Activated T-cell treated with anti-CD3 and anti-CD28 coated beads, Interleukin-2, amount 50 U/mL, for 48 hours (primary cell): ENCODE results near the gene RALB.
"Not testable (repeated sequence)": the region's sequence is repeated elsewhere in the genome, so short reads cannot be mapped to it uniquely, and the experiment has no call there.

Experiments used
- DNase-seq, 2 experiments: peaks; one replicate each; pipeline ENCODE4 v3.0.0-alpha.2; 2020

RALB gene

GRCh38 chr2:120299561-120299960 lies 46.9 kb downstream of the RALB start:
- peak in 1 of 2 experiments; percentile 7 for DNase-seq

DNA sequence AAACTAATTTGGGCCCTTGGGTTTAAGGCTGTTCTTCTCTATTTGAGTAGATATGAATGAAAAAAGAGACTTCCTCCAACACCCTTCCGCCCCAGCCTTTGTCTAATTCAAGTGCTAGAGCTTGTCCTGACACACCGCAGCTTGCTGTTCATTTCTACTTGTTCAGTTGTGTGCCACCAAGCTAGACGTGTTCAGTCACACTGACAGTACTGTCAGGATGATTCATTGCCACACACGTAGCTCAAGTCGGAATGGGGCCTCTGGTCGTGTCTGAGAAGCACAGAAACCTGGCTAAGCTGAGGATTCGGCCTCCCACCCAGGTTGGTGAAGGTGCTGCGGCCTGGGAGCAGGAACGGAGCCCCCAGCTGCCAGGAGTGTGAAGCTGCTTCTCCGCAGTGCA lies 47.7 kb downstream of the RALB start:
- DNase-seq = peak in 1 of 2 experiments; percentile 4

GRCh38 chr2:120301284-120301683 lies 48.6 kb downstream of the RALB start:
- peak in 1 of 2 experiments; percentile 1 for DNase-seq

DNA sequence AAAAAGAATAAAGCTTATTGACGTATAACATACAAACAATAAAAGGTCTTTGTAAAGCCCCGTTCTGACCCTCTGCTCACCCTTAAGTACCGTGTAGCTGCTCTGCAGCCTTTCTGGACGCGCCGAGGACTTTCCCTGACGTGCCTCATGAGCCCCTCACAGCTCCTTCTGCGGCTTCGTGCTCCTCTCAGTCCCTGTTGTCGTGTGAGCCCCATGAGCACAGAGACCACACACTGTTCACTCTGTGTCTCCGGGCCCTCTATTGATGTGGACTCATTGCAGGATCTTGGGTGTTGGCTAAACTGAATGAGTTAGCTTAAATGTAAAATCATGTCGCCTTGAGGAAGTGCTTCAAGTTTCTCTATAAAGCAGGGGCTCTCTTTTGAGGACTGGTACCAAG lies 49.6 kb downstream of the RALB start:
- no peak for DNase-seq

DNA sequence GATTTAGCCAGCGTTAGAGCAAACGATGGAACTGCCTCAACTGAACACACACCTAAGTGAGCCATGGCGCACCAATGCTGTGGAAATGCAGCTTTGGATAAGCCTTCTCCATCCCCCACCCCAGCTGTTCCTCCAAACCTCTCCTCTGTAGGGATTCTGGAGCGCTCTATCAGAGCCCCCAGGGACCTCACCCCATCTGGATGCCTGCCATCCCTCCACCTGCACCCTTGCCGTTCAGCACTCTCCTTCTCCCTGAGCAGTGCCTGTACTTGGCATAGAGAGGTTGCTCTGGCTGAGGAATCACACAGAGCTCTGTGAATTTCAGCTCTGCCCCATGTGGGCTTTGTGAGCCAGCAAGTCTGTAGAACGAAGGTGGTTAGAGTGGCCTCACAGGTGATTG lies 50.5 kb downstream of the RALB start:
- no peak for DNase-seq

GRCh38 chr2:120305296-120305695 lies 52.6 kb downstream of the RALB start:
- DNase-seq = no peak

GRCh38 chr2:120305937-120306490 lies 53.4 kb downstream of the RALB start:
- no peak for DNase-seq

DNA sequence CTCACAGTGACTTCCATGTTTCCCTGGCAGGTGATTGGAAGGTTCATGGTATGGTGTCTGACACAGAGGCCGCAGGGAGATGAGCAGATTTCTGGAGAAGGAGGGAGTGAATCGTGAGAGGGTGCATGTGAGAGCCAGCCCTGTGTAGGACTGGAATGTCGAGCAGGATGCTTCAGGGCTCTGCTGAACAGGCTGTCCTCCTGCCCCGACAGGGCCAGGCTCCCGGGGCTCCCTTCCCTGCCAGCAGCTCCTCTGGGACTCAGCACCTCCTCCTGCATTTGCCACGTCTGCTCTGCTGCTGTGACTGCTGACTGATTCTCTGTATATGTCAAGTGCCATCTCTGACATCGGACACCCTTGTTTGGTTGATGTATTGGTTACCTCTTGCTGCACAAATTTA lies 54.8 kb downstream of the RALB start:
- no peak for DNase-seq

- DNase-seq = no peak
Measured at GRCh38 chr2:120308038-120308910, 55.6 kb downstream of the RALB start.

GRCh38 chr2:120310136-120310535 lies 57.5 kb downstream of the RALB start:
- DNase-seq = no peak

GRCh38 chr2:120310841-120311240 lies 58.2 kb downstream of the RALB start:
- DNase-seq = not testable (repeated sequence)

- no peak for DNase-seq
Measured at GRCh38 chr2:120312076-120312475, 59.4 kb downstream of the RALB start.

DNA sequence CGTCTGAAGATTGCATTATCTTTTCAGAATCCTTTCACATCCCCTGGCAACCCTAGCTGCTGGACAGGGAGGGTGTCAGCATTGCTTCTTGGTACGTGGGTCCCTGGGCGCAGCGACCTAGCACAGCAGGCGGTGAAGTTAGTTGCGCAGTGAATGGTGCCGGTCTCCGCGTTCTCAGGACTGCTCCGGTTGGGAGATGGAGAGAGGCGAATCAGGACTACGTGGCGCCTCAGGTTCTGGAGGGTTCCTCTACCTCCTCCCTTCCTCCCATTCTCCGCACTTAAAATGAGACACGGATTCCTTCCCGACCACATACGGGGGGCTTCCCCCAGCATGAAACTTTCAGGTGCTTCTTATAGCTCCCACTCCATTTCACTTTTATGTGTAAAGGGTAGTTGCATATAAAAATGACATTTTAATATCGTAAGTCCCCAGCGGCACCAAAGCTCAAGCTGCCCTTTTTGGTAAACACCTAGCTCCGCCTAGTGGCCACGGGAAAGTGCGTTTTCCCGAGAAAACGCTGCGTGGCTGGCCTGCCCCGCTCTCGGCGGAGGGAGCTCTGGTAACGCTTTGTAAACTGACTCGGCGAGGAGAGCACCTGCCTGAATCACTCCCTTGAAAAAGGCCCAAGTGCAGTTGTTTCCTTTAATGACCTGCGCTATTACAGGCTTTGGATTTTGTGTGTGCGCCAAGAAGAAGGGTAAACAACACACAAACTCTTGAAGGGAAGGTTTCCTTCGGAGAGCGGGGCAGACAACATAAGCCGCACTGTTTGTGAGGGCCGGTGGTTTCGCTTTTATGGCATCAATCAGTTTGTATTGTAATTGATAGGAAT lies 60.4 kb downstream of the RALB start:
- peak; percentile 89 for DNase-seq

DNA sequence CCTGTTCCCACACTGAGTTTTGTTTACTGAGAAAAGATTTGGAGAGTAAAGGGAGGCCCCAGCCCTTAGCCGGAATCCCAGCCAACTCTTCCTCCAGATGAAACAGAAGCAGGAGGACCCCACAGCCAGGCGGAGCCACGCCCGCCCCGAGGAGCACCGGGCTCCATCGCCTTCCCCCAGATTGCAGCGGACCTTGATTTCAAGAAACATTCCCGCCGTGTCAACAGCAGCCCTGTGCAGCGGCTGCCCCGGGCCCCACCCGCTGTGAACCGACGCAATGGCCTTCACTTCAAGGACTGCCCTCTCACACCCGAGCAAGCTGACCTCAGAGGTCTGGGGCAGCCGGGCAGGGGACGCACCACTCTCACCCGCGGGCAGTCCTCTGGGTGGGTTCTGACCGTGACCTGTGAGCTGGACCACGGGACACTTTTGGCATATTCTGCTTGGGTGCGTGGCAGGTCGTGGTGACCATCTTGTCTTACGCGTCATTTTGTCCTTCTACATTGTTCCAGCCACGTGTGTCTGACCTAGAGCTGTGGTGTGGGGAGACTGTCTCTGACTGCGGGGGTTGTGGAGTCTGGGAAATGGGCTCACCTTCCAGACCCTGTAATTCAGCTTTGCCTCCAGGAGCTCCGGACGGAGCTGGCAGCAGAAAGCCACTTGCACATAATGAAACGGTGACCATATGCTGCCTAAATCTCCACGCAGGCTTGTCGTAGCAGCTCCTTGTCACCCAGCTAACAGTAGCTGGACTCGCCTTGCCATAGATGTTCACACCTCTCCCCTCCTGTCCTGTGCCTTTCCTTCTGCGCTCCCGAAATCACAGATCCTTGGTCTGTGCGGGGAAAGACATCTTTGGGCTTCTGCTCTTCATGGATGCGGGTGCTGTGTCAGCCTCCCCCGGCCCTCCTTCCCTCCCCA lies 61.3 kb downstream of the RALB start:
- DNase-seq = peak in 1 of 2 experiments; percentile 23

DNA sequence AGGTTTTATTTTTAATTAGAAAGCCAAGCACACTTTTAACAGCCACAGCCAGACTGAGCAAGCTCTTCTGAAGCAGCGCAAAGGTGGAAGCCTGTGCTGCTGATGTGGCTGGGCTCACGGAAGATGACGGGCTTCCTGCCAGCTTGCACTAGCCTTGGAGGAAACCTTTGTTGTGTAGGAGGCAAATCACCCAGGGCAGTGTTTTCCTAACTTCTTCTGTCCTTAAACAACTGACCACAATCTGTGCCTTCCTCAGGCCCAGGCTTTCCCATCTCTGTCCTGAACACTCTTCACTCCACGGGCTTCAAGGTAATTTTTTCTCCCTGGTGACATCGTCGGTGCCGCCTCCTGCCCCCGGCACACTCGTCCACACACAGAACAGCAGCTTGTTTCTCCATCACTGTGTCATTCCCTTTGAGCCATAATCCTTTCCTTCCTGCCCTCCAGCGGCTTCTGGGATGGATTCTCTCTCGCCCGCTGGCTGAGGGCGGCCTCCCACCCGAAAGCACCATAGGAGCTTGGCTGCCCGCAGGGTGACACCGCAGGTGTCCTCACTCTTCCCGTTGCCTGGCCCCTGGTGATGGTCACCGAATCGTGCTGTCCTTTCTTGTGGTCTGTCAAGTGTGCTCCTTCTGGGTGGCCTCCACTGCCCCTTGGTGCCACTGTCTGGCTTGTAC lies 62.2 kb downstream of the RALB start:
- peak in 1 of 2 experiments; percentile 34 for DNase-seq

DNA sequence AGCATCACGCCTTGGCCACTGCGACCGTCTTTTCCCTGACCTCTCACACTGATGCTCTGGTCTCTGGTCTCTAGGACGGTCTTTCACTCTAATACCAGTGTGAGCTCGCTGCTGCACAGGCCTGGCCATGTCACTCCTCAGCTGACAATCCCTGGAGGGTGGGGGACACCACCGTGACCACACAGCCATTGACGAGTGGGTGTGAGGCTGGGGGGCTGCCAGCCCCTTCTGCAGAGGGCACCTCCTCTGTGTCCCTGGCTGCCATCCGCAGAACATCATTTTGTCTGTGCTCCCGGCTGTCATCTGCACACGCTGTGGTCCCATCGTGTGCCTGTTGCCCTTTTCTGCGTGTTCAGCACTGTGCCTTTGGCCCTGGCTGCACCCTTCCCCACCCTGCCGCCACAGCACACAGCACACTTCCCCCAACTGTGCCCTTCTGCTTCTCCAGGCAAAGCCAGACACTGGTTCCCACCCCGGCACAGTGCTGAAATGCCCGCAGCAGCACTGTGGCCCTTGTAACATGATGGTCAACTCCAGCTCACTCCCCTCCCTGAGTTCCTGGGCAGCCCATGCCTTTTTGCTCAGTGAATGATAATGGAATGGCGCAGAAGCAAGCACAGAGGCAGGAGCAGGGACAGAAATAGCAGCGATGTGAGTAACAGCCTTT lies 62.8 kb downstream of the RALB start:
- DNase-seq = no peak

DNA sequence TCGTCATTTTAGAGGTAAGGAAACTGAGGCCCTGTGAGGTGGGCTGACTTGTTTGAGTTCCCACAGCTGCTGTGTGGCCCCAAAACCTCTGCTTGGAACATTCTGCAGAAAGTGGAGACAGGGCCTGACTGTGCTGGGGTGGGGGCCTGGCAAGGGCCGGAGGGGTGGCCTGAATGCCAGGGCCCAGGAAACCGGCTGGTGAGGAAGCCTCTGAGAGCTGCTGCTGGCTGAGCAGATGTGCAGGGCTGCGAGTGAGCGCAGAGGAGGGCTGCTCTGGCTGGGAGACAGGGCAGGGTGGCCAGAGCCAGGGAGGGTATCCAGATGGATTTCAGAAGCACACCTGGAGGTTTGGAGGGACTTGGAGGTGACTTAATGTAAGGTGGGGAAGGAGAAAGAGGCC lies 63.4 kb downstream of the RALB start:
- DNase-seq = no peak

GRCh38 chr2:120316528-120317179 lies 64.0 kb downstream of the RALB start:
- DNase-seq = no peak

GRCh38 chr2:120317180-120317533 lies 64.5 kb downstream of the RALB start:
- no peak for DNase-seq

- DNase-seq = no peak
Measured at GRCh38 chr2:120317916-120318315, 65.3 kb downstream of the RALB start.

GRCh38 chr2:120318626-120319025 lies 66.0 kb downstream of the RALB start:
- no peak for DNase-seq
